Measurements from ENCODE around the gene MRPL55.

MRPL55 gene

GRCh38 chr1:228122921-228123441 is 13.9 kb upstream of the MRPL55 start:
- no peak for DNase-seq (ENCODE audit: low spot score)
- TF ChIP-seq, protein P1, sequence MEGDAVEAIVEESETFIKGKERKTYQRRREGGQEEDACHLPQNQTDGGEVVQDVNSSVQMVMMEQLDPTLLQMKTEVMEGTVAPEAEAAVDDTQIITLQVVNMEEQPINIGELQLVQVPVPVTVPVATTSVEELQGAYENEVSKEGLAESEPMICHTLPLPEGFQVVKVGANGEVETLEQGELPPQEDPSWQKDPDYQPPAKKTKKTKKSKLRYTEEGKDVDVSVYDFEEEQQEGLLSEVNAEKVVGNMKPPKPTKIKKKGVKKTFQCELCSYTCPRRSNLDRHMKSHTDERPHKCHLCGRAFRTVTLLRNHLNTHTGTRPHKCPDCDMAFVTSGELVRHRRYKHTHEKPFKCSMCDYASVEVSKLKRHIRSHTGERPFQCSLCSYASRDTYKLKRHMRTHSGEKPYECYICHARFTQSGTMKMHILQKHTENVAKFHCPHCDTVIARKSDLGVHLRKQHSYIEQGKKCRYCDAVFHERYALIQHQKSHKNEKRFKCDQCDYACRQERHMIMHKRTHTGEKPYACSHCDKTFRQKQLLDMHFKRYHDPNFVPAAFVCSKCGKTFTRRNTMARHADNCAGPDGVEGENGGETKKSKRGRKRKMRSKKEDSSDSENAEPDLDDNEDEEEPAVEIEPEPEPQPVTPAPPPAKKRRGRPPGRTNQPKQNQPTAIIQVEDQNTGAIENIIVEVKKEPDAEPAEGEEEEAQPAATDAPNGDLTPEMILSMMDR (IDR thresholded peaks at IDR 0.05; ENCODE audit: extremely low read depth, insufficient read depth, missing control alignments), result no peak
- in situ Hi-C loops (cut with MboI; ENCODE audit: low pct_unique_long_range_greater_than_20kb, low sequenced_read_pairs, unreplicated experiment), result no loop called here

DNA sequence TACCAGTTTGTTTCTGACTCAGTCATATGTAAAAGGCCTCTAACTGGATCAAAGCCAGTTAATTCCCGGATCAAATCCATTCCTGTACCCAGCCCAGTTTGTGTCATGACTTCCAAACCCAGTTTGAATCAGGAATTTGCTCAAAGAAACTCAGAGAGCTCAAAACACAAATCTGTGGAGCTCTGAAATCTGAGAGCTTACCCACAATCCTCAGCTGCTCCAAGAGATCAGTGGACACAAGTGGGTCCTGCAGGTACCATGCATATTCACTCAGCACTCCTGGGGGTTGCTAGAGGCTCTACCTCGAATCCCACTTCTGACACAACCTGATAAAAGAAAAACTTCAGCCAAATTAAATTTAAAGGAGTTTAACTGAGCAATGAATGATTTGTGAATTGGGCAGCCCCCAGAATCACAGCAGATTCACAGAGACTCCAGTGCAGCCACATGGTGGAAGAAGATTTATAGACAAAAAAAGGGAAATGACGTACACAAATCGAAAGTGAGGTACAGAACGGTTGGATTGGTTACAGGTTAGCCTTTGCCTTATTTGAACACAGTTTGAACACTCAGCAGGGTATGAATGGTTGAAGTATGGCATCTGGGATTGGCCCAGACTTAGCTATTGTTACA is 11.9 kb upstream of the MRPL55 start:
- TF ChIP-seq, protein P1 (IDR thresholded peaks at IDR 0.05; ENCODE audit: extremely low read depth, insufficient read depth, missing control alignments), result no peak
- in situ Hi-C loops (cut with MboI; ENCODE audit: low pct_unique_long_range_greater_than_20kb, low sequenced_read_pairs, unreplicated experiment), result no loop called here
- DNase-seq (ENCODE audit: low spot score), result no peak

DNA sequence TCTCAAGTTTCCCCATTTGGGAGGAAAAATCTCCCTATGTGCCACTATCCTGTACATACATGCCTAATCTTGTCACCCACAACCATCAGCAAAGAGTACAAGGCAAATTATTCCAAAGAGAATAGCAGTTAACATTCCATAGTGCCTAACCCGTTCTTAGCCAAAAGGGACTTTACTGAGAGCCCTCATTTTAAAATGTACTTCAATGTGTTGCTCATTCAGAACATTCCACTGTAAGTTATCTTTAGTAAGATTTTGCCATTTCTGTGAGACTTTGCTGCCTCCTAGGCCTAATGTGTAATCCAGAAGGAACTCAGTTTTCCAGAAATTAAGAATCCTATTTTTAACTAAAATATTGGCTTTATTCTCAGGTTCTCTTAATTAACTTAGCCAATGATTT is 11.3 kb upstream of the MRPL55 start:
- TF ChIP-seq, protein P1 (IDR thresholded peaks at IDR 0.05; ENCODE audit: extremely low read depth, insufficient read depth, missing control alignments), result no peak
- no peak for DNase-seq (ENCODE audit: low spot score)
- in situ Hi-C loops (cut with MboI; ENCODE audit: low pct_unique_long_range_greater_than_20kb, low sequenced_read_pairs, unreplicated experiment), result no loop called here

DNA sequence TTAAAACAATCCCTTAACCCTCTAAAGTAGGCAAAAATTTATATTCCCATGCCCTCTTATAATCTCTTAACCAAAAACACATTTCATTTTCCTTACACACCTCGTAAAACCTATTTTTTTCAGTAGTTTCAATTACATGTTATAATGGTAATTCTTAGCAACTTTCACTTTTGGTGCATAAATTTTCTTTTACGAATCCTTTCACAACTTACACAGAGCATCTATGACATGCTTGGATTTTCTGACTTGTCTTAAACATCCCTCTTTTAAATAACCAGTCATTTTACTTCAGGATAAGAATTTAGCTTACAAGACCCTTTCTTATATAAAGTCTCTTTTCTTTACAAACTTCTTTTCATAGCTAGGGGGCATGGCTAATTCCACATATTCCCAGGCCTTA is 8.9 kb upstream of the MRPL55 start:
- TF ChIP-seq, protein P1 (IDR thresholded peaks at IDR 0.05; ENCODE audit: extremely low read depth, insufficient read depth, missing control alignments), result no peak
- no peak for DNase-seq (ENCODE audit: low spot score)
- in situ Hi-C loops (cut with MboI; ENCODE audit: low pct_unique_long_range_greater_than_20kb, low sequenced_read_pairs, unreplicated experiment), result no loop called here

DNA sequence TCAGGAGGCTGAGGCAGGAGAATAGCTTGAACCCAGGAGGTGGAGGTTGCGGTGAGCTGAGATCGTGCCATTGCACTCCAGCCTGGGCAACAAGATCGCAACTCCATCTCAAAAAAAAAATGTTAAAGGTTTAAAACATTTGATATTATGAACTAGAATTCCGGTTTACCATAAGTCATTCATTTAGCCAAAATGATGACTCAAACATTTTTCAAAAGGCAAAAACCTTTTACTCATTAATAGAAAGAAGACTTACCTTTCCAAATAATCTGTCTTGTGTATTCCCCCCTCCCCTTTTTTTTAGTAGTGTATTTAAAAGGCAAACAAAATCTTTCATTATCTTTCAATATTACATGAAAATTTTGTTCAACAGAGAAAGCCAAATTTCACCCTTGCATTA is 8.2 kb upstream of the MRPL55 start:
- in situ Hi-C loops (cut with MboI; ENCODE audit: low pct_unique_long_range_greater_than_20kb, low sequenced_read_pairs, unreplicated experiment), result no loop called here
- DNase-seq (ENCODE audit: low spot score), result no peak
- TF ChIP-seq, protein P1 (IDR thresholded peaks at IDR 0.05; ENCODE audit: extremely low read depth, insufficient read depth, missing control alignments), result no peak

GRCh38 chr1:228114827-228115226 is 5.7 kb upstream of the MRPL55 start:
- DNase-seq (ENCODE audit: low spot score), result no peak
- in situ Hi-C loops (cut with MboI; ENCODE audit: low pct_unique_long_range_greater_than_20kb, low sequenced_read_pairs, unreplicated experiment), result no loop called here
- TF ChIP-seq, protein P1 (IDR thresholded peaks at IDR 0.05; ENCODE audit: extremely low read depth, insufficient read depth, missing control alignments), result no peak

Measured in GM13977 (cell line).